Stromal cell of bone marrow (primary cell): ENCODE data around the gene PRSS22.
"Not testable (repeated sequence)": the region's sequence is repeated elsewhere in the genome, so short reads cannot be mapped to it uniquely, and the experiment has no call there.

Experiments
- DNase-seq: peaks from one replicate; pipeline ENCODE4 v3.0.0-alpha.2; 2012; ENCODE audit warnings: low read depth

The PRSS22 gene

GRCh38 chr16:2857451-2858244, at the start of gene PRSS22:
Gene PRSS22, minus strand, starts transcription at chr16:2858170. Its CDS starts 66 bp downstream, at chr16:2858104.
- DNase-seq: no peak

GRCh38 chr16:2907084-2907753, 49.2 kb upstream of the PRSS22 start:
- not testable (repeated sequence) for DNase-seq

- DNase-seq: no peak
Measured at GRCh38 chr16:2905988-2906387, 48.0 kb upstream of the PRSS22 start.

- DNase-seq: peak; percentile 99
Measured at GRCh38 chr16:2905241-2905987, 47.4 kb upstream of the PRSS22 start.

GRCh38 chr16:2904922-2905240, 46.9 kb upstream of the PRSS22 start:
- no peak for DNase-seq

- peak; percentile 70 for DNase-seq
Measured at GRCh38 chr16:2904100-2904921, 46.3 kb upstream of the PRSS22 start.

- no peak for DNase-seq
Measured at GRCh38 chr16:2902337-2903130, 44.6 kb upstream of the PRSS22 start.

GRCh38 chr16:2900526-2901075, 42.6 kb upstream of the PRSS22 start:
- no peak for DNase-seq

- DNase-seq: no peak
Measured at GRCh38 chr16:2899564-2900072, 41.6 kb upstream of the PRSS22 start.

GRCh38 chr16:2898831-2899563, 41.0 kb upstream of the PRSS22 start:
- DNase-seq: no peak

- DNase-seq: no peak
Measured at GRCh38 chr16:2897110-2897509, 39.1 kb upstream of the PRSS22 start.

- DNase-seq: no peak
Measured at GRCh38 chr16:2896480-2897010, 38.6 kb upstream of the PRSS22 start.

GRCh38 chr16:2895813-2896212, 37.8 kb upstream of the PRSS22 start:
- DNase-seq: no peak

- DNase-seq: no peak
Measured at GRCh38 chr16:2894231-2894630, 36.3 kb upstream of the PRSS22 start.

- no peak for DNase-seq
Measured at GRCh38 chr16:2884041-2884451, 26.1 kb upstream of the PRSS22 start.

- no peak for DNase-seq
Measured at GRCh38 chr16:2883458-2883908, 25.5 kb upstream of the PRSS22 start.

GRCh38 chr16:2882650-2883457, 24.9 kb upstream of the PRSS22 start, which contains the start of gene FLYWCH2:
Gene FLYWCH2, plus strand, starts transcription at chr16:2883215. Its CDS starts 13,235 bp downstream, at chr16:2896450.
- peak; percentile 99 for DNase-seq

- no peak for DNase-seq
Measured at GRCh38 chr16:2881783-2882649, 24.0 kb upstream of the PRSS22 start.
